GM18498 (cell line): Measurements from ENCODE around the gene CACNG7.
"Not testable (repeated sequence)": the region's sequence is repeated elsewhere in the genome, so short reads cannot be mapped to it uniquely, and the experiment has no call there.

Experiments
- ATAC-seq: cut with Tn5 transposase; IDR thresholded peaks from one replicate; pipeline ENCODE4 v1.9.1; 2021; ENCODE audit warnings: mild to moderate bottlenecking, moderate library complexity; ENCODE audit not compliant: unreplicated experiment

The CACNG7 gene

DNA sequence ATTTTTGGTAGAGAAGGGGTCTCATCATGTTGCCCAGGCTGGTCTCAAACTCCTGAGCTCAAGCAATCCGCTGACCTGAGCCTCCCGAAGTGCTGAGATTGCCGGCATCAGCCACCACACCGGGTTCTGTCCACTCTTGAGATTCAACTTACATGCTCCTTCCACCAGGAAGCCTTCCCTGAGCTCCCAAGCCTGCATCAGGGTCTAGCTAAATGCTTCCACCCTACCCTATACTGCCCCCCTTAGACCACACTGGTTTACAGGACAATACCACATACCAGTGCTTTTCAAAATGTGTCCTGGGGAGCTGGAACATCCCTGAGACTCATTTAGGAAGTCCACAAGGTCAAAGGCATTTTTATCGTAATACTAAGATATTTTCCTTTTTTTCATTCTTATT lies 38.5 kb downstream of the CACNG7 start:
- no peak for ATAC-seq

DNA sequence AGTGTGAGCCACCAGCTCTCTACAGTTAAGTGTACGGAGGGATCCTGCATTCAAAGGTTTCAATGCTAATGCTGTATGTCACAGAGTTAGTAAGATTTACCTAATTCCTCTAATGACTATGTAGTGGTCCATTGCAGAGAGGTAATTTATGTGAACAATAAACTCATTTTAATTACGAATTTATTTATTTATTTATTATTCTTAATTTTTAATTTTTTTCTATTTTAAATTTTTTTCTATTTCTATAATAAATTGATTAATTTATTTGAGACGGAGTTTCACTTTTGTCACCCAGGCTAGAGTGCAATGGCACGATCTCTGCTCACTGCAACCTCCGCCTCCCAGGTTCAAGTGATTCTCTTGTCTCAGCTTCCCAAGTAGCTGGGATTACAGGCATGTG lies 39.5 kb downstream of the CACNG7 start:
- not testable (repeated sequence) for ATAC-seq

DNA sequence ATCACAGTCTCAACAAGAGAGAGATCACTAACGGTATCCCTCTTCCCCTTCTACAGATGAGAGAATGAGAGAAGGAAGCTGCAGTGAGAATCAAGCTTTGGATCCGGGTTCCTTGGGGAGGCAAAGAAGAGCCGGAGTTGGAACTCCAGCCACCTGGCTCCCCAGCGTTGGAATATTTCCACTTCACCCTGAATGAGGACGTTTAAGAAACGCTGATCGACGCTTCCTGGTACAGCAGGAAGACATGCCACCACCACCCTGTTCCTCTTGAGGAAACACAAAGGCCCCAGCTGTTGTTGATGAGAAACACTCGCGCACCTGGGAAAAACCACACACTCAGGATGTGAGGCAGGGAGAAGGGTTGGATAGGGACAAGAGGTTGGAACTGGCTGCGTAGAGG lies 42.4 kb downstream of the CACNG7 start:
- ATAC-seq, result no peak

DNA sequence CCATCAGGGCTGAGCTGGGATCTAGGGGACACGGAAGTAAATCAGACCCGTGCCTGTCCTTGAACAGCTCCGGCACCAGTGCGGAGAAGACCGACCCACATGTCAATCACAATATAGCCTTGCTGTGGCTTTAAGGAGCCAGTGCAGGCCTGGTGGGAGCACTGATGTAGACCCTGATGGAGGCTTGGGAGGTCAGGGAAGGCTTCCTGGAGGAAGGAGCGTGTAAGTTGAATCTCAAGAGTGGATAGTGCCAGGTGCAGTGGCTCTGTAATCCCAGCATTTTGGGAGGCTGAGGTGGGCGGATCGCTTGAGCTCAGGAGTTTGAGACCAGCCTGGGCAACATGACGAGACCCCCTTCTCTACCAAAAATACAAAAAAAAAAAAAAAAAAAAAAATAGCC lies 42.9 kb downstream of the CACNG7 start:
- ATAC-seq, result no peak

- ATAC-seq, result no peak
Observed at GRCh38 chr19:53953383-53953782, 44.3 kb downstream of the CACNG7 start.

- ATAC-seq, result no peak
Observed at GRCh38 chr19:53957448-53958167, 48.5 kb downstream of the CACNG7 start.

DNA sequence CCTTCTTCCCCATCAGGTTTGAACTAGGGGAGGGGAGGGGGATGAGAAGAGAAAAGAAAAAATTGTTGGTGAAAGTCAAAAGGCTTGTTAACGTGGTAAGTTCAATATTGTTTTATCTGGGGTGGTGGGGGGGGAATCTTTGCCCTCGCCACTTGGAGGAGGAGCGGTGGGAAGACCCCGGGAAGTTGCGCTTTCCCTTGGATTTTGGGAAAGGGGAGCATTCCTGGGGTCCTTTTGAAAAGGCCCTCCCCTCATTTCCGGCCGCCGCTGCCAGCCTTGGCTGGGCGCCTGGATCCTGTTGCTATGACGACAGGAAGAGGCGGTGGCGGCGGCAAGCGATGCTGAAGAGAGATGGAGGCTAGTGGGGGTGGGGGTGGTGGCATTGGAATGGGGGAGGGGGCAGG lies 49.1 kb downstream of the CACNG7 start:
- no peak for ATAC-seq

DNA sequence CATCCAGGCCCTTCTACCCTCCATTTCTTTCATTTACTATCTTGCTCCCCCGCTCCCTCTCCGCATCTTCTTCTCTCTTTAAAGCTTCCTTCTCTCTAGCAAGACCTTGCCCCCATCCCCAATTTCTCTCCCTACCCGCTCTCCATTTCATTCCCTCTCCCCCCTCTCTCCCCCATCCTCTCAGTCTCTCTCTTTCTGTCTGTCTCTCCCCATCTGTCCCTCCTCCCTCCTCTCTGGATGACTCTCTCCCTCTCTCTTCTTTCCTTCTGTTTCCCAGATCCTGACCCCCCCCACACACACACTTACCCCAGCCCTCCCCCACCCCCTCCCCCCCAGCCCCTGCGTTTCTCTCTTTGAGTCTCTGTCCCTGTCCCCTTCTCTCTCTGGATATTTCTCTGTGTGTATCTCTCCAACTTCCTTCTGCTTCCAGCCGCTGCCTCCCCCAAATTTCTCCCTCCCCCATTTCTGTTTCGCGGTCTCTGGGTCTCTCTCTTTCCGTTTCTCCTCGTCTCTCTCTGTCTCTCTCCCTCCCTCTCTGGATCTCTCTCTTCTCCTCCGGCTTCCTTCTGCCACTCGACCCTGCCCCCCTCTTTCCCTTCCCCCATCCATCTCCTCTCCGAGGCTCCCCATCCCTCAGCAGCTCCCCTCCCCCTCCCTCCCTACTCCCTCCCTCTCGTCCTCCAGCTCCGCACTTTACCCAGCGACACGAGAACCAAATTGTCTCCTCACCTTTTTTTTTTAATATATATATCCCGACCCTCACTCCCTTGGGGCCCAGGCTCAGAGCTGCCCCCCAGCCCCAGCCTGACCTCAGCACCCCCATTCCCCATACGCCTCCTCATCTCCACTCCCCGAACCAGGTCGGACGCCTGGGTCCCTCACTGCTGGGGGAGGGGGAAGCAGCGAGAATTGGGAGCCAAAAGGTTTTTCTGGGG lies 50.0 kb downstream of the CACNG7 start:
- no peak for ATAC-seq

- no peak for ATAC-seq
Observed at GRCh38 chr19:53960187-53960586, 51.1 kb downstream of the CACNG7 start.

GRCh38 chr19:53960886-53961285 lies 51.8 kb downstream of the CACNG7 start:
- no peak for ATAC-seq

GRCh38 chr19:53961523-53962356 lies 52.7 kb downstream of the CACNG7 start:
- no peak for ATAC-seq

GRCh38 chr19:53962887-53963431 lies 53.9 kb downstream of the CACNG7 start, which contains the start of gene CACNG8:
Gene CACNG8 (plus strand): TSS chr19:53962937.
- no peak for ATAC-seq

GRCh38 chr19:53965091-53965490 lies 56.0 kb downstream of the CACNG7 start:
- ATAC-seq, result no peak

DNA sequence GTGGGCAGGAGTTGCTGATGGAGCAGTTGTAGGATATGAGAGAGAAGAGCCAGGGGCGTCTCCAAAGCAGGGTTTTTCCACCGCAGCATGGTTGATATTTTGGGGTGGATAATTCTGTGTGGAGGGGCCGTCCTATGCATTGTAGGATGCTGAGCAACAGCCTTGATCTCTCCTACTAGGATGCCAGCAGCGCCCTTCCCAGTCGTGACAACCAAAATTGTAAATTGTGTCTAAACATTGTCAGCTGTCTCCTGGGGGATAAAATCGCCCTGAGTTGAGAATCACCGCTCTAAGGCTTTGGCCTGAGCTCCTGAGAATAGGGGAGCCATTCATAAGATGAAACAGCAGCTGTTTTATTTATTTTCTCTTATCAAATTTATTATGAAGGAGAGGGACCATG lies 57.9 kb downstream of the CACNG7 start:
- no peak for ATAC-seq

DNA sequence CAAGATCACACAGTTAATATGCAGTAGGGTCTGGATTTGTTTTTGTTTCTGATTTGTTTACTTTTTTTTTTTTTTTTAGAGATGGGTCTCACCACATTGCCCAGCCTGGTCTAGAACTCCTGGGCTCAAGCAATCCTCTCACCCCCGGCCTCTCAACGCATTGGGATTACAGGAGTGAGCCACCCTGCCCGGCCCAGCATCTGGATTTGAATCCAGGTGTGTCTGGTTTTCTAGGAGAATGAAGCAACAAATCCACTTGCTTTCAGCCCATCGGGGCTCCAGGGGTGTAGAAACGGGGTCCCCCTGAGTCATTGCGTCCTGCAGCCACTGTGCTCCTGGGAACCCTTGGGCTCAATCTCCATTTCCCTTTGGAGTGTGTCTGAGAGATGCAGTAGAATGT lies 60.3 kb downstream of the CACNG7 start:
- no peak for ATAC-seq

- no peak for ATAC-seq
Observed at GRCh38 chr19:53971673-53972072, 62.6 kb downstream of the CACNG7 start.

GRCh38 chr19:53977429-53977990 lies 68.4 kb downstream of the CACNG7 start:
- no peak for ATAC-seq

- ATAC-seq, result no peak
Observed at GRCh38 chr19:53977991-53978731, 69.1 kb downstream of the CACNG7 start.

DNA sequence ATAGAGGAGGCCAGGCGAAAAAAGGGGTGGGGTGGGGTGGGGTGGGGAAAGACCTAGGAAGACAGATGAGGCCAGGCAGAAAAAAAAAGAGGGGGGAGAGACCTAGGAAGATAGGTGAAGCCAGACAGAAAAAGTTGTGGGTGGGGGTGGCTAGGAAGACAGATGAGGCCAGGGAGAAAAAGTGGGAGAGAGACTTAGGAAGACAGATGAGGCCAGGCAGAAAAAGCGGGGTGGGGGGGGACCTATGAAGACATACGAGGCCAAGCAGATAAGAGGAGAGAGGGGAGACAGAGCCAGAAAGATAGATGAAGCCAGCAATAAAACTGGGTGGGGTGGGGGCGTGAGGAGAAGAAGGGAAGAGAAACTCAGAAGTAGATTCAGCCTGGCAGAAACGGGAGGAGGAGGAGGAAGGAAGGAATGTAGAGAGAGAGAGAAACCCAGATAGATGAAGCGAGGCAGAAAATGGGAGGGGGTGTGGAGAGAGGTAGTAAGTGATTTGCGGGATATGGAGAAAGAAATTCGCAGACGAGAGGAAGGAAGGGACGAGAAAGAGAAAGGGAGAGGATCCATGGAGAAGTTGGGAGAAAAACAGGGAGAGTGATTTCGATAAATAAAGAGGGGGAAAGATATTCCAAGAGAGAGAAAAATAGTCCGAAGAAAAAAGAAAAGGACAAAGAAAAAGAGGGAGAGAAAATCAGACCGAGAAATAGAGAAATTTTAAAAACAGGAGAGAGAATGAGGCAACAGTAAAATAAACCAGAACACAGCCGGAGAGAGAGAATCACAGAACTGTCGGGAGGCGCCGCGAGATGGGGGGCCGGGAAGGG lies 70.1 kb downstream of the CACNG7 start:
- ATAC-seq, result no peak
